Islet precursor cell (in vitro differentiated cells): ENCODE data around the gene INTS6L.
"Not testable (repeated sequence)": the region's sequence is repeated elsewhere in the genome, so short reads cannot be mapped to it uniquely, and the experiment has no call there.

Source experiments
- DNase-seq: peaks from one replicate; pipeline ENCODE4 v3.0.0-alpha.2; 2018

Gene INTS6L

DNA sequence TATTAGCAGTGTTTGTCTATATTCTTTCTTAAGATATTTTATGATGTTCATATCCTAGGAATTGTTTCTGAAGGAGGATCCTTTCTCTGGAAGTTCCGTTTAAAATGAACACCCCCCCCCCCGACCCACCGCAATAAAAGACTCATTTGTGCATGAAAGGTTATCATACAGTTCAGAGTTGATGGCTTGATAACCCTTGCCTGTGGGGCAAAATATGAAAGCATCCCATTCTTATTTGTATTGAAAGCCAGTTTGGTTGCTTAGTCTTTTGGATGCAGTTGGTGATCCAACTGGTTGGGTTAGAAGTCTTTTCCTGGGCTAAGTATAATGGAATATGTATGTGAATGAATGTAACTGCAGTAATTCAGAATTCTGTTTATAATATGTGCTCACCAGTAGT lies 8.3 kb downstream of the INTS6L start:
- no peak for DNase-seq

- DNase-seq, result no peak
Measured at GRCh38 chrX:135530097-135530496, 9.6 kb downstream of the INTS6L start.

- no peak for DNase-seq
Measured at GRCh38 chrX:135531813-135532212, 11.4 kb downstream of the INTS6L start.

DNA sequence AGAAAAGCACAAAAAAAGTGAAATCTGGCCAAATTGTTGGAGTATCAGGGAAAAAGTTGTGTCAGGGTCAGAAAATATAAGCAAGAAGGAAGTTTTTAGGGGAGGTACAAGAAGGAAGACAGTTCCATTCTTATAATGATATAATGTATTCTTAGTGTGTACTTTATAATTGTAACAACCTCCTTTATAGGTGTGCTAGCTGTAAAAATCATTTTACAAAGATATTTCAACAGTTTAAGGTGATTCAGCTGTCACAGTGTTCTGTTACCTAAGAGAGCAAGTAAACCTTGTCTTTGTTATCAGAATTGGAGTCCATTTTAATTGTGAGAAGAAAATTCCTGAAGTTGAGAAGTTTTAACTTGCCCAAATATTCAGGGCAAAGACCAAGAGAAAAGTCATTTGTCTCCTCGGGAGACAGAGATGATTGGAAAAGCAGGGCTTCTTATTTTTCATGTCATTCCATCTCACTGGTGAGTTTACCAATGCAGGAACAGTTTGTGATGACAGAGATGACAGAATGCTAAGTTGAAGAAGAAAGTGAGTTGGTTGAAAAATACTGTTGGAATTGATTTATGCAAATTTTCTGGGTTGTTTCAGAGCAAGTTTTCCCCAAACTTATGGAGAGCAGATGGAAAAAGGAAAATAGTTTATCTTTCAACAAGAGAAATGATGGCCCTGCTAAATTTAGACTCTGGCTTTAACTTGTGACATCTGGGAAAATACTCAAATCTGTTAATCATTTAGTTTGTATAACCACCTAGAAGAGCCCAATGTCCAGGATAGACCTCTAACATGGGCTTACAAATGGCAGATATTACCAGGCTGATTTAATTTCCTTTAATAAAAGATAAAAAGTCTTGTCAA lies 14.8 kb downstream of the INTS6L start:
- no peak for DNase-seq

GRCh38 chrX:135536877-135537276 lies 16.4 kb downstream of the INTS6L start:
- no peak for DNase-seq

DNA sequence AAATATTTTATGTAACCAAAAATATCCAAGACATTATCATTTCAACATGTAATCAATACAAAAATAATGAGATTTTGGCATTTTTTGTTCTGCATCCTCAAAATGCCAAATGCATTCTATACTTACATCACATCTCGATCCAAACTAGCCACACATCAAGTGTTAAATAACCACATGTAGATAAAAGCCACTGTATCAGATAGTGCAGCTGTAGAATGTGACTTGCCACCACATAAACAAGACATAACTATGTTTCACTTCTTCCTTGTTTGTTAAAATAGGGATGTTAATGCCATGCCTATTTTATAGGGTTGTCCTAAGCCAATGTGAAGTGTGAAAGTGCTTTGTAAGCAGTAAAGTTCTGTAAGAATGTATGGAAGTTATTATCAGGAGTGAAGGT lies 20.9 kb downstream of the INTS6L start:
- no peak for DNase-seq

- no peak for DNase-seq
Measured at GRCh38 chrX:135543172-135543571, 22.7 kb downstream of the INTS6L start.

GRCh38 chrX:135543924-135544323 lies 23.5 kb downstream of the INTS6L start:
- DNase-seq, result no peak

GRCh38 chrX:135544338-135544948 lies 24.0 kb downstream of the INTS6L start:
- no peak for DNase-seq

DNA sequence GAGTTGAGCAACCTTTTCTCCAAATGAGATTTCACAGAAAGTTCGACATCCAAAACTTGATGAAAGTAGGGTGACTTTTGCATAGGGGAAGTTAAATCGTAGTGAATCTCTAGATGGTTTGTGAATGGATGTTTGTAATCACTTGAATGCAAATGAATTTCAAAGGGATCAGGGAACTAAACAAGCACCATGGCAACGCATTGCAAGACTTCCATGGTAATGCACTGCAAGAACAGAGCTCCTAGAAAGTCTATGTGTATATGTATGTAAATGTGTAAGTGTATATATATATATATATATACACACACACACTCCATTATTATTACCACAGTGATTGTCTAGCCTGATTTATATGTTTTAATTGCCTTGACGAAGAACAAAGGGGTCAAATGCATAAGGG lies 27.3 kb downstream of the INTS6L start:
- no peak for DNase-seq

DNA sequence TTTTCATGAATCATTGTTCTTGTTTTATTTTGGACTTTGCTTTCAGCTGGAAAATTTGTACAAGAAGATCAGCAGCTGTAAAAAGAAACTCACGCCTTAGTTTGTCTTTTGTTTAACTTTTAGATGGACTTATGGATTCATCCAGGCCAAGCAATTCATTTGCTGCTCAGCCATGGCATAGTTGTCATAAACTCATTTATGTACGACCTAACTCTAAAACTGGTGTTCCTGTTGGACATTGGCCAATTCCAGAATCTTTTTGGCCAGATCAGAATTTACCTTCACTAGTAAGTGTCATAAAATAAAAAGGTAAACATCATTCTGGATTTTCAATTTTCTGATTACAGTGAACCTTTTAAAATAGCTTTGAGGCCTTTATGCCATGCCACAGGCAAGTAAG lies 29.1 kb downstream of the INTS6L start:
- no peak for DNase-seq

- no peak for DNase-seq
Measured at GRCh38 chrX:135556055-135556454, 35.6 kb downstream of the INTS6L start.

DNA sequence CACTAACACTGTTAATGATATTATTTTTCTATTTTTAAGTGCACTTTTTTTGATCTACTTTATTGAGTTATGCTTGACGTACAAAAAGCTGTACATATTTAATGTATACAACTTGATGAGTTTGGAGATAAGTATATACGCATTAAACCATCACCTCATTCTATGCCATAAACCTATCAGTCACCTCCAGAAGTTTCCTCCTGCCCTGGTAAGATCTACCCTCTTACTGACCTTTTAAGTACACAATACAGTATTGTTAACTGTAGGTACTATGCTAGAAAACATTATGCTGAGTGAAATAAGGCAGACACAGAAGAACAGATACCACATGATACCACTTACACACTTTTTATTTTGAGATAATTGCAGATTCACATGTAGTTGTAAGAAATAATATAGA lies 36.9 kb downstream of the INTS6L start:
- no peak for DNase-seq

GRCh38 chrX:135572436-135572835 lies 52.0 kb downstream of the INTS6L start:
- DNase-seq, result no peak

DNA sequence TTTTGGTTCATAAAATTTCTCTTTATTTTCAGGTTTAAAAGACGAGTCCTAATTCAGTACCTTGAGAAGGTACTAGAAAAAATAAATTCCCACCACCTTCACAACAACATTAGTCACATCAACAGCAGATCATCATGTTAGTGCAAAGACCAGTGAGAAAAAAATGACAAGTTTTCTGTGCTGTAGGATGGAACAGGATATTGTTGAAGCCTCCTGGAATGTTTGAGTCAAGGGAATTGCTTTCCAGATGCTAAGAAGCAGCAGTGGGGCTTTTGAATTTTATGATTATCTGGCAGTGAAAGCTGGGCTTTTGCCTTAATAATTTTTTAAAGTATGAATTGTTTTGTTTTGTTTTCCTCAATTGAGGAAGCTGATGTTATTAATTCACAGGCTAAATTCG lies 61.0 kb downstream of the INTS6L start:
- no peak for DNase-seq

GRCh38 chrX:135585153-135585552 lies 64.7 kb downstream of the INTS6L start:
- no peak for DNase-seq

DNA sequence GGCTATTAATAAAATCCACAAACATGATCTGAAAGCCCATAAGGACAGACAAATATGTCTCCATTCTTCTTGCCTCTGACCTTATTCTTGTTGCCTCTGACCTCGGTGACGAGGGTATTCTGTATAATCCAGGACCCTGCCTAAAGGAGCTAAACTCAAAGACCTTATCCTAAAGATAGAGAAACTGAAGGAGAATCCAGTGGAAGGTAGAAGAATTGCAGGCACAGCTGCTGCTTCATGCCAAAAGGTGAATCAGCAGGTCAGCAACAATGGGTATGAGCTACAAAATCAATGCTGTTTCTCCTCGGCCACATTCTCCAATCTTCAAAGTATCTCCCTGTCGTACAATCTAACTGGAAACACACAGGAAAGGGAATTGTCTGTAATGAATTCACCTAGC lies 71.4 kb downstream of the INTS6L start:
- no peak for DNase-seq

DNA sequence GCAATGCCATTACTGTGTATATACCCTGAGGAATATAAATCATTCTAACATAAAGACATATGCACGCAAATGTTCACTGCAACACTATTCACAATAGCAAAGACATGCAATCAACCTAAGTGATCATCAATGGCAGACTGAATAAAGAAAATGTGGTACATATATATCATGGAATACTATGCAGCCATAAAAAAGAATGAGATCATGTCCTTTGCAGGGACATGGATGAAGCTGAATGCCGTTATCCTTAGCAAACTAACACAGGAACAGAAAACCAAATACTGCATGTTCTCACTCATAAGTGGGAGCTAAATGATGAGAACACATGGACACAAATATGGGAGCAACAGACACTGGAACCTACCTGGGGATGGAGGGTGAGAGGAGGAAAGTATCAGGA lies 73.6 kb downstream of the INTS6L start:
- not testable (repeated sequence) for DNase-seq

- not testable (repeated sequence) for DNase-seq
Measured at GRCh38 chrX:135594453-135594852, 74.0 kb downstream of the INTS6L start.

GRCh38 chrX:135595543-135595942 lies 75.1 kb downstream of the INTS6L start:
- no peak for DNase-seq

DNA sequence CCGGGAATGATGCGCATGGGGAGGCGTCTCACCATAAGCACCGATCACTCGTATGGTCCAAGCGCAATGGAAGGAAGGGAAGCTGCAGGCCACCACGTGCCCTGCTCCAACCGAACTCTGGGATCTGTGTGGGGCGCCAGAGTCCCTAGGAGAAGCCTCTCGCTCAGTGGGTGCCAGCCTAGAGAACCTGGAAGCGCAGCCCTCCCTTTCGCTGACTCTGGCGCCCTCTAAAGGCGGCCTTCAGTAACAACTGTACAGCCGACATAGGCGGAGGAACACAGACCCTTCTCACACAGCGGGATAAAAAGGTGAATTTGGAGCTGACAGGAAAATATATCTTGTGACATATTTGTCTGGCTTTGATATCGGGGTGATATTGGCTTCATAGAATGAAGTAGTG lies 76.0 kb downstream of the INTS6L start:
- DNase-seq, result peak; percentile 57

GRCh38 chrX:135605906-135606305 lies 85.4 kb downstream of the INTS6L start:
- no peak for DNase-seq

DNA sequence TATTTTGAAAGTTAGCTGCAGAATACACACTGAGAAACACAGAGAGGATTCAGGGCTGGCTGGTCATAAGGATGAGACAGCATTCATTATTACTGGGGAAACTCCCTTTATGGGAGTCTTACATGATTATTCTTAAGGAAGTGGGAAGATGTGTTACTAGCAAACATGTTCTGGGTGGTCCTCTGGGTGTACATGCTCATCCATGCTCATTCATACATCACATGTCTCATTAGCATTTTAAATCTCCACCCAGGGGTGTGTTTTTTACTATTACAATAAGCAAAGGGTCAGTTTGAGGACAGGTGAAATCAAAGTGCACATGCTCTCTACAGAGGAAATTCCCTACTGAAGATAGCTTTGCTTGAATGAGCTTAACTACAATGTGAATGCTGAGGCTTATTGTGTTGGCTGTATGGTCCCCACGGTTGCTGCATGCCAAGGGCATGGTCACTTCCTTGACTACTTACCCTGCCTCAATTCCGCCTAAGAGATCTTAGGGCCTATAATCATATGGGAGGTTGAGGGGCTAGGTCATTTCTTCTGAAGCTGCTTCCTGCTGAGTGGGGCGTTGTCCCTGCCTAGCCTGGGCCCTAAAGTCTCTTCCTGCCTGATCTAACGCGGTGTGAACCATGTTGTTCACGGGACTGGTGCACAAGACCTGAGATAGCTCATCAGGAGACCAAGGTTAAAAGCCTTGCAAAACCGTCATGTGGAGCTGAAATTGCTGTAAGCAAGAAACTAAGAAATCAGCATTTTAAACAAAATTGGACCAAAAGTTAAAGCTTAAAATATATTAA lies 104.1 kb downstream of the INTS6L start:
- not testable (repeated sequence) for DNase-seq

GRCh38 chrX:135625995-135626394 lies 105.5 kb downstream of the INTS6L start:
- no peak for DNase-seq
